Kidney (tissue), 14 donors: ENCODE results near the gene LBX1. TPM values are rescaled to one million over a fixed set of nuclear protein-coding genes. Genes with fewer than 3 reads are reported as not detected.

ENCODE experiments used
- DNase-seq, 5 donors: peaks; one replicate each; pipeline ENCODE4 v3.0.0-alpha.2; 2013 to 2020
- FAIRE-seq: peaks from 2 replicates; lab custom pipeline; 2012; peaks lifted over from hg19 to GRCh38; lab: Jason Lieb, UNC
- H3K27ac ChIP-seq, 2 donors: one replicate each; pipeline ENCODE4 v1.7.0; 2013; ENCODE audit warnings: low read depth in 2 of 2, low read length in 2 of 2, inconsistent platforms in 1 of 2
- H3K27me3 ChIP-seq: one replicate; pipeline ENCODE4 v1.7.1; 2013; ENCODE audit warnings: low read length, inconsistent platforms; ENCODE audit not compliant: control insufficient read depth, insufficient read depth
- H3K36me3 ChIP-seq, 3 donors: one replicate each; pipeline versions ENCODE4 v1.7.0 to v1.7.1; 2013; ENCODE audit warnings: low read length in 3 of 3, control low read depth in 1 of 3, inconsistent platforms in 1 of 3; ENCODE audit not compliant: insufficient read depth in 3 of 3, control insufficient read depth in 2 of 3
- H3K4me1 ChIP-seq, 3 donors: one replicate each; pipeline versions ENCODE4 v1.7.0 to v1.7.1; 2013; ENCODE audit warnings: low read length in 3 of 3, inconsistent platforms in 1 of 3, low read depth in 1 of 3; ENCODE audit not compliant: control insufficient read depth in 2 of 3, insufficient read depth in 2 of 3
- H3K4me3 ChIP-seq, 3 donors: one replicate each; pipeline versions ENCODE4 v1.7.0 to v1.8.1; 2013; ENCODE audit warnings: low read length in 3 of 3, control low read depth in 1 of 3, inconsistent platforms in 1 of 3
- H3K9ac ChIP-seq, 3 donors: one replicate each; pipeline versions ENCODE4 v1.7.0 to v1.7.1; 2013; ENCODE audit warnings: low read length in 3 of 3, control low read depth in 1 of 3, inconsistent platforms in 1 of 3
- H3K9me3 ChIP-seq, 3 donors: one replicate each; pipeline versions ENCODE4 v1.7.0 to v1.7.1; 2013; ENCODE audit warnings: low read length in 3 of 3, control low read depth in 1 of 3, inconsistent platforms in 1 of 3; ENCODE audit not compliant: control insufficient read depth in 2 of 3, insufficient read depth in 1 of 3
- CTCF ChIP-seq: IDR thresholded peaks from 3 replicates; pipeline ENCODE4 v1.5.1; 2012; ENCODE audit warnings: mild to moderate bottlenecking, moderate library complexity, borderline replicate concordance; ENCODE audit not compliant: insufficient read depth; ENCODE audit errors: extremely low read depth
- intact Hi-C: fragments of 100-400 bp; cut with DNase I; formaldehyde crosslinking; loops from one replicate; pipeline ENCODE4 v1.11.1; 2022
- polyA plus RNA-seq: library from polyadenylated mRNA; stranded (reverse); fragments of 350-450 nt; fragmentation: Illumina TruSeq; extraction: RNeasy Lipid Tissue Mini Kit (QIAGEN cat#74804); gene quantifications from one replicate; pipeline ENCODE4 v1.2.3, GENCODE V29; 2014; ENCODE audit warnings: low read depth, low replicate concordance; ENCODE audit not compliant: insufficient read depth
- total RNA-seq: library from RNA; stranded (reverse); fragmentation: NEBNext Ultra II Directional; extraction: Animal tissue kit (Norgen Biotek cat#: 25700); gene quantifications from one replicate; pipeline ENCODE4 v1.2.1, GENCODE V29; 2021
- donor health status: control.
- donor health status: control.
- donor health status: control.
- donor health status: control.
- donor health status: control.
- donor health status: DM: yes; HTN: yes; CAD: no.
- donor health status: Normal renal cell carcinoma (clear cell type).

Gene LBX1
- total and polyA plus RNA-seq, 2 donors from 2014 or later = not detected

- Histone ChIP-seq H3K36me3 (no peaks in the 10 kb centered on the region), H3K27me3 (peaks cover 21% of the 10 kb centered on the region), H3K4me3 (peak overlapping the region in 1 of 3 donors; percentile 33), H3K9me3 (no peaks in the 10 kb centered on the region), H3K9ac (no peak overlapping the region), H3K27ac (no peak overlapping the region), H3K4me1 (no peaks in the 10 kb centered on the region)
- TF ChIP-seq CTCF = no peak
- peak in 3 of 5 donors; percentile 48 to 68 (median 64) for DNase-seq
- intact Hi-C loops = no loop called here
- FAIRE-seq = no peak
Observed at GRCh38 chr10:101249171-101249581, 19.9 kb upstream of the LBX1 start.

- Histone ChIP-seq H3K4me3 (no peak overlapping the region), H3K9me3 (no peaks in the 10 kb centered on the region), H3K4me1 (no peaks in the 10 kb centered on the region), H3K36me3 (no peaks in the 10 kb centered on the region), H3K9ac (no peak overlapping the region), H3K27me3 (peaks cover 21% of the 10 kb centered on the region), H3K27ac (no peak overlapping the region)
- no peak for TF ChIP-seq CTCF
- intact Hi-C loops = no loop called here
- FAIRE-seq = no peak
- no peak for DNase-seq
Observed at GRCh38 chr10:101246639-101247038, 17.4 kb upstream of the LBX1 start.

GRCh38 chr10:101244321-101245050 is 15.2 kb upstream of the LBX1 start:
- no peaks in the 10 kb centered on the region for H3K4me1 ChIP-seq
- no peak for DNase-seq
- intact Hi-C loops = no loop called here
- no peaks in the 10 kb centered on the region for H3K9me3 ChIP-seq
- no peak overlapping the region for H3K27ac ChIP-seq
- H3K4me3 ChIP-seq = no peak overlapping the region
- H3K27me3 ChIP-seq = peaks cover 20% of the 10 kb centered on the region
- no peak overlapping the region for H3K9ac ChIP-seq
- no peaks in the 10 kb centered on the region for H3K36me3 ChIP-seq
- TF ChIP-seq CTCF = no peak
- FAIRE-seq = no peak
